BLaER1 (cell line): Measurements from ENCODE around the gene ATN1.

ENCODE experiments used
- H3K27ac ChIP-seq: shearing (Covaris generic); formaldehyde crosslinking; 2 replicates; pipeline ENCODE4 v1.8.1; 2022
- H3K27me3 ChIP-seq: shearing (Covaris generic); formaldehyde crosslinking; 2 replicates; pipeline ENCODE4 v1.8.1; 2022
- H3K36me3 ChIP-seq: shearing (Covaris generic); formaldehyde crosslinking; 2 replicates; pipeline ENCODE4 v1.8.1; 2022
- H3K4me1 ChIP-seq: shearing (Covaris generic); formaldehyde crosslinking; 2 replicates; pipeline ENCODE4 v1.8.1; 2022
- H3K4me2 ChIP-seq: shearing (Covaris generic); formaldehyde crosslinking; 2 replicates; pipeline ENCODE4 v1.8.1; 2022
- H3K4me3 ChIP-seq: shearing (Covaris generic); formaldehyde crosslinking; 2 replicates; pipeline ENCODE4 v1.8.1; 2022
- H3K9ac ChIP-seq: shearing (Covaris generic); formaldehyde crosslinking; 2 replicates; pipeline ENCODE4 v1.8.1; 2022
- H3K9me3 ChIP-seq: shearing (Covaris generic); formaldehyde crosslinking; 2 replicates; pipeline ENCODE4 v1.8.1; 2022
- H4K20me1 ChIP-seq: shearing (Covaris generic); formaldehyde crosslinking; 2 replicates; pipeline ENCODE4 v1.8.1; 2022
- Cebpa-rat ChIP-seq: shearing (Covaris generic); IDR thresholded peaks from 2 replicates; pipeline ENCODE4 v1.8.1; 2022

Gene ATN1

GRCh38 chr12:6961695-6962284 is 34.0 kb downstream of the ATN1 start:
- H3K9ac ChIP-seq: peak overlapping the region; percentile 93
- H3K36me3 ChIP-seq: peaks cover 60% of the 10 kb centered on the region
- peaks cover 90% of the 10 kb centered on the region for H3K4me1 ChIP-seq
- H3K4me3 ChIP-seq: peak overlapping the region; percentile 58
- no peaks in the 10 kb centered on the region for H3K9me3 ChIP-seq
- no peaks in the 10 kb centered on the region for H3K27me3 ChIP-seq
- H3K27ac ChIP-seq: peak overlapping the region; percentile 91
- peak overlapping the region; percentile 91 for H3K4me2 ChIP-seq
- H4K20me1 ChIP-seq: no peaks in the 10 kb centered on the region
- no peak for TF ChIP-seq Cebpa-rat

DNA sequence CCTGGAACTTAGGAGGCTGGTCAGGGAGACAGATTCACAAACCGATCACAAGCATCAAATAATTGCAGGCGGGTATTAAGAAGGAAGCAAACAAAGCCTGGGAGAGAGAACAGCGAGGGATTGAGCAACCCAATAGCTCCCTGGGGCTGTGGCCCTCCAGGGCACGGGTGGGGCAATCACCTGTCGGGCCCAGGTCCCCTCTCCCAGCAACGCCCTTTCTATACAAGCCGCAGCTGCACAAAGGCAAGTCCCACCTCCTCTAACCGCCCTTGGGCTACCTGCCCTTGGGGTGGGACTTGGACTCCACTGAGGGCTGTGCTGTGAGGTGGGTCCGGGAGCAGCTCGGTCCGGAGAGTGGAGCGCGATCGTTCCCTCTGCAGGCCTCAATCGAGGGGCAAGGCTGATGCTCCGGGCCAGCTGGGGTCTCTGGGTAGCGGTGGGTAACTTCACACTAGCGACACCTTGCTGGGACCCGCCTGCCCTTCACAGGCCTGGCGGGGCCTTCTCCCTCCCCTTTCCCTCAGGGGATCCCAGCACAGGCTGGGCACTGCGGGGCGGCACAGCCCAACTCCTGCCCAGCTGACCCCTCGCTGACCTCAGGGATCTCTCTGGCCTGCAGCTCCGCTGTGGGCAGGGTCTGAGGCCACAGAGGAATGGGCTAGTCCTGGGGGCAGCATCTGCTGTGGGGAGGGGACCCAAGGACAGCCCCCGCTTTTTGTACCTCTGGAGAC is 34.7 kb downstream of the ATN1 start:
- Histone ChIP-seq H3K9ac (peak overlapping the region; percentile 93), H3K4me3 (peak overlapping the region; percentile 58), H3K4me1 (peaks cover 86% of the 10 kb centered on the region), H3K27me3 (no peaks in the 10 kb centered on the region), H3K4me2 (peak overlapping the region; percentile 91), H3K27ac (peak overlapping the region; percentile 91), H4K20me1 (no peaks in the 10 kb centered on the region), H3K9me3 (no peaks in the 10 kb centered on the region), H3K36me3 (peaks cover 61% of the 10 kb centered on the region)
- peak; percentile 64; the same call in 1 of the 2 replicates for TF ChIP-seq Cebpa-rat

GRCh38 chr12:6963016-6963731 is 35.4 kb downstream of the ATN1 start:
- H3K27me3 ChIP-seq: no peaks in the 10 kb centered on the region
- H3K27ac ChIP-seq: peak overlapping the region; percentile 91
- no peak for TF ChIP-seq Cebpa-rat
- peak overlapping the region; percentile 93 for H3K9ac ChIP-seq
- peaks cover 86% of the 10 kb centered on the region for H3K4me1 ChIP-seq
- H3K36me3 ChIP-seq: peaks cover 61% of the 10 kb centered on the region
- no peak overlapping the region for H3K4me3 ChIP-seq
- peak overlapping the region; percentile 91 for H3K4me2 ChIP-seq
- no peaks in the 10 kb centered on the region for H4K20me1 ChIP-seq
- no peaks in the 10 kb centered on the region for H3K9me3 ChIP-seq

DNA sequence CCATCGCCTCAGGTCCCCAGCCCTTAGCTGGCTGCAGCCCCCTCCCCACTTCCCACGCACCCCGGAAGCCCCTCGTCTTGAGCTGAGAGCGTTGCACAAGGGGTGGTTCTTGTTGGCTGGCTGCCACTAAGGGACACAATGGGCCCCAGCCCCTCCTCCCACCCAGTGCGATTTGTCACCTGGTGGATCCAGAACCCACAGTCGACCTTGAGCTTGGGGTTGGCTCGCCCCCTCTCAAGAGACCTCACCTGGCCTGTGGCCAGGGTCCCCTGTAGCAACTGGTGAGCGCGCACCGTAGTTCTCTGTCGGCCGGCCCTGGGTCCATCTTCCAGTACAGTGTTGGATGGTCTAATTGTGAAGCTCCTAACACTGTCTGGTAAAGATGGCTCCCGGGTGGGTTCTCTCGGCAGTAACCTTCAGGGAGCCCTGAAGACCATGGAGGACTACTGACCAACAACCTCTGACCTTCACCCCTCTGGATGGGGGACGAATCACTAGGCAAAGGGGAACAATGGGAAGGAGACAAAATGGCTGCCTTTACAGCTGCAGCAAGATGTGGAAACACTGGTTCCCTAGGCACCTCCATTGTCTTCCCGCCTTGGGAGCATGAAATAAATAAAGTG is 36.1 kb downstream of the ATN1 start:
- Histone ChIP-seq H3K4me1 (peaks cover 86% of the 10 kb centered on the region), H3K27ac (peak overlapping the region; percentile 63), H3K9ac (peak overlapping the region; percentile 43; the same call in 1 of the 2 replicates), H3K27me3 (no peaks in the 10 kb centered on the region), H3K4me2 (peak overlapping the region; percentile 46), H3K4me3 (no peak overlapping the region), H3K9me3 (no peaks in the 10 kb centered on the region), H4K20me1 (peaks cover 3% of the 10 kb centered on the region; the same call in 1 of the 2 replicates), H3K36me3 (peaks cover 64% of the 10 kb centered on the region)
- TF ChIP-seq Cebpa-rat: no peak

DNA sequence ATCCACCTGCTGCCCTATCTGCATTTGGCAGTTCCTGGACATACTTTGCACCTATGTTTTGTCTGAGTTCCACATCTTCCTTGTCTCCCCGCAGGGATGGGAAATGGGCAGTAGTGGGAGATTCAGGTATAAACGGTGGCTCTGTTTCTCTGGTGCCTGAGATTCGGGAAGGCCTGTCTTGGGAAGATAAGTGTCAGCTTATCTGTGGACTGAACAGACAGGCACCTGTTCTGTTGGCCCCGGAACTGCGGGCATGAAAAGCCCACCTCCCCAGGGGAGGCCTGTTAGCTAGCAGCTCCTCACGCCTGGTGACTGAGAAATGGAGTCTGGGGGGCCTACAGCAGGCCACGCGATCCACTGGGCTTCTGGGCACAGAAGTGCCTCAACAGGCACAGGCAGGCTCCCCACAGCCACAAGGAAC is 36.9 kb downstream of the ATN1 start:
- peaks cover 87% of the 10 kb centered on the region for H3K4me1 ChIP-seq
- H4K20me1 ChIP-seq: peaks cover 9% of the 10 kb centered on the region; the same call in 1 of the 2 replicates
- peak overlapping the region; percentile 43 for H3K9ac ChIP-seq
- H3K36me3 ChIP-seq: peaks cover 69% of the 10 kb centered on the region
- H3K4me2 ChIP-seq: peak overlapping the region; percentile 46
- no peak overlapping the region for H3K4me3 ChIP-seq
- no peak for TF ChIP-seq Cebpa-rat
- H3K9me3 ChIP-seq: no peaks in the 10 kb centered on the region
- H3K27ac ChIP-seq: peak overlapping the region; percentile 63
- H3K27me3 ChIP-seq: no peaks in the 10 kb centered on the region

- Histone ChIP-seq H3K27ac (peak overlapping the region; percentile 63), H3K9me3 (no peaks in the 10 kb centered on the region), H3K4me1 (peaks cover 82% of the 10 kb centered on the region), H3K4me3 (no peak overlapping the region), H3K36me3 (peaks cover 67% of the 10 kb centered on the region), H3K9ac (peak overlapping the region; percentile 43), H3K27me3 (no peaks in the 10 kb centered on the region), H4K20me1 (peaks cover 9% of the 10 kb centered on the region; the same call in 1 of the 2 replicates), H3K4me2 (peak overlapping the region; percentile 46)
- TF ChIP-seq Cebpa-rat: no peak
Measured at GRCh38 chr12:6965026-6965661, 37.4 kb downstream of the ATN1 start.

DNA sequence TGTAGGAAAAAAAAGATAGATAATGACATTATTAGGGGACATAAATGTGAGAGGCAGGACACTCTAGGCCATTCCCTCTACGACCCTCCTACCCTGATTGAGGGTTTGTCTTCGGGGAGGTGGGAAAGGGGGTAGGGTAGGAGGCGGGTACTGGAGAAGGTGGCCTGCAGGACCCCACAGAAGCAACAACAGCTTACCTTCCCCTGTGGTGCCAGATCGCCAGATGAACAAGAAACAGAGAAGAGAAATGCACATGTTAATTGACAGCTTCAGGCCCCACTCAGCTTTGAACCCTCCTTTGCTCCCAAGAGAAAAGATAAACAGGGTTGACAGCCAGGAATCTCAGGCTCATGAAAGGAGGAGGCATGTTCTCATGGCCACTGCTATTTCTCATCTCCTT is 38.0 kb downstream of the ATN1 start:
- H3K4me2 ChIP-seq: peak overlapping the region; percentile 46; the same call in 1 of the 2 replicates
- H3K27ac ChIP-seq: 0 out of 2 replicates have a peak overlapping the region, but pooled peaks have one; percentile 53

GRCh38 chr12:6966351-6966750 is 38.6 kb downstream of the ATN1 start:
- Histone ChIP-seq H3K36me3 (peaks cover 55% of the 10 kb centered on the region), H3K4me1 (peaks cover 71% of the 10 kb centered on the region), H3K4me3 (no peak overlapping the region), H3K27ac (no peak overlapping the region), H3K4me2 (no peak overlapping the region), H3K27me3 (no peaks in the 10 kb centered on the region), H4K20me1 (peaks cover 9% of the 10 kb centered on the region; the same call in 1 of the 2 replicates), H3K9ac (0 out of 2 replicates have a peak overlapping the region, but pooled peaks have one; percentile 36), H3K9me3 (no peaks in the 10 kb centered on the region)
- TF ChIP-seq Cebpa-rat: no peak

More for the DNA sequence above, 38.0 kb downstream of the ATN1 start:
- peak overlapping the region; percentile 36; the same call in 1 of the 2 replicates for H3K9ac ChIP-seq
- peaks cover 76% of the 10 kb centered on the region for H3K4me1 ChIP-seq
- H3K9me3 ChIP-seq: no peaks in the 10 kb centered on the region
- H3K4me3 ChIP-seq: no peak overlapping the region
- TF ChIP-seq Cebpa-rat: no peak
- H3K36me3 ChIP-seq: peaks cover 61% of the 10 kb centered on the region
- no peaks in the 10 kb centered on the region for H3K27me3 ChIP-seq
- H4K20me1 ChIP-seq: peaks cover 9% of the 10 kb centered on the region; the same call in 1 of the 2 replicates

- Histone ChIP-seq H3K36me3 (peaks cover 57% of the 10 kb centered on the region), H3K4me3 (no peak overlapping the region), H3K4me1 (peaks cover 71% of the 10 kb centered on the region), H3K4me2 (no peak overlapping the region; the same call in 1 of the 2 replicates), H3K27ac (peak overlapping the region; percentile 6; the same call in 1 of the 2 replicates), H3K9ac (peak overlapping the region; percentile 99; the same call in 1 of the 2 replicates), H4K20me1 (peaks cover 9% of the 10 kb centered on the region; the same call in 1 of the 2 replicates), H3K9me3 (no peaks in the 10 kb centered on the region), H3K27me3 (no peaks in the 10 kb centered on the region)
- no peak for TF ChIP-seq Cebpa-rat
Measured at GRCh38 chr12:6967651-6968100, 39.9 kb downstream of the ATN1 start.
